Measurements from ENCODE around the gene TMEM114. TPM values are rescaled to one million over a fixed set of nuclear protein-coding genes. Genes with fewer than 3 reads are reported as not detected.

TMEM114 gene
- total RNA-seq, 4 donors from 2014 or later = not detected

GRCh38 chr16:8620535-8620934 is 30.2 kb upstream of the TMEM114 start:
- DNase-seq = no peak
- Histone ChIP-seq H3K27me3 (no peaks in the 10 kb centered on the region), H3K4me1 (peaks cover 0 to 10% (median 5%) of the 10 kb centered on the region in 4 donors), H3K4me3 (no peak overlapping the region), H3K9me3 (no peaks in the 10 kb centered on the region), H3K36me3 (peaks cover 0 to 3% (median 0%) of the 10 kb centered on the region in 3 donors), H3K27ac (no peak overlapping the region)
- no peak for TF ChIP-seq CTCF (IDR thresholded peaks at IDR 0.05)
- no peak for TF ChIP-seq POLR2A (IDR thresholded peaks at IDR 0.05)

- H3K27ac ChIP-seq = no peak overlapping the region
- no peak for TF ChIP-seq CTCF (IDR thresholded peaks at IDR 0.05)
- no peak for TF ChIP-seq POLR2A (IDR thresholded peaks at IDR 0.05)
- no peaks in the 10 kb centered on the region for H3K36me3 ChIP-seq
- no peaks in the 10 kb centered on the region for H3K9me3 ChIP-seq
- H3K4me1 ChIP-seq = peaks cover 0 to 10% (median 5%) of the 10 kb centered on the region in 4 donors
- no peak for DNase-seq
- H3K27me3 ChIP-seq = no peaks in the 10 kb centered on the region
- H3K4me3 ChIP-seq = no peak overlapping the region
These were observed 29.5 kb upstream of the TMEM114 start for GRCh38 chr16:8619671-8620370.

GRCh38 chr16:8614435-8615029 is 24.2 kb upstream of the TMEM114 start:
- H3K27ac ChIP-seq = no peak overlapping the region
- H3K36me3 ChIP-seq = no peaks in the 10 kb centered on the region
- no peaks in the 10 kb centered on the region for H3K9me3 ChIP-seq
- DNase-seq = no peak
- H3K27me3 ChIP-seq = no peaks in the 10 kb centered on the region
- H3K4me1 ChIP-seq = no peaks in the 10 kb centered on the region
- H3K4me3 ChIP-seq = no peak overlapping the region
- no peak for TF ChIP-seq CTCF (IDR thresholded peaks at IDR 0.05)
- TF ChIP-seq POLR2A (IDR thresholded peaks at IDR 0.05) = no peak

- Histone ChIP-seq H3K27me3 (no peaks in the 10 kb centered on the region), H3K4me1 (no peaks in the 10 kb centered on the region), H3K36me3 (no peaks in the 10 kb centered on the region), H3K9me3 (no peaks in the 10 kb centered on the region), H3K27ac (no peak overlapping the region), H3K4me3 (no peak overlapping the region)
- no peak for DNase-seq
- TF ChIP-seq POLR2A (IDR thresholded peaks at IDR 0.05) (no peak), CTCF (IDR thresholded peaks at IDR 0.05) (no peak)
These were observed 21.7 kb upstream of the TMEM114 start for GRCh38 chr16:8611886-8612600.

- no peak overlapping the region for H3K4me3 ChIP-seq
- TF ChIP-seq CTCF (IDR thresholded peaks at IDR 0.05) = no peak
- TF ChIP-seq POLR2A (IDR thresholded peaks at IDR 0.05) = no peak
- H3K27me3 ChIP-seq = no peaks in the 10 kb centered on the region
- no peaks in the 10 kb centered on the region for H3K4me1 ChIP-seq
- H3K27ac ChIP-seq = no peak overlapping the region
- DNase-seq = no peak
- no peaks in the 10 kb centered on the region for H3K9me3 ChIP-seq
- no peaks in the 10 kb centered on the region for H3K36me3 ChIP-seq
These were observed 20.8 kb upstream of the TMEM114 start for GRCh38 chr16:8611122-8611521.
